ENCODE measurements around the gene CACHD1. TPM values are rescaled to one million over a fixed set of nuclear protein-coding genes. Genes with fewer than 3 reads are reported as not detected.

The CACHD1 gene
- total and polyA plus RNA-seq, 2 of the 8 experiments (the other 6 are each of a cell fraction or from before 2014, with no cell fraction given): 22.2 to 42.5 TPM

- TF ChIP-seq, protein P1, sequence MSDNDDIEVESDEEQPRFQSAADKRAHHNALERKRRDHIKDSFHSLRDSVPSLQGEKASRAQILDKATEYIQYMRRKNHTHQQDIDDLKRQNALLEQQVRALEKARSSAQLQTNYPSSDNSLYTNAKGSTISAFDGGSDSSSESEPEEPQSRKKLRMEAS (IDR thresholded peaks at IDR 0.05): no peak
- TF ChIP-seq SUZ12 (IDR thresholded peaks at IDR 0.05; ENCODE audit: low read length) (no peak), CEBPB (IDR thresholded peaks at IDR 0.05; ENCODE audit: low read depth, low read length) (no peak), BCL11A (IDR thresholded peaks at IDR 0.05; ENCODE audit: low read depth in 2 of 2, low read length in 2 of 2) (no peak)
Measured at GRCh38 chr1:64458915-64459314, 11.0 kb upstream of the CACHD1 start (continued).

Measured in H1 (cell line).